Activated CD8-positive, alpha-beta T cell treated with anti-CD3 and anti-CD28 coated beads for 36 hours (primary cell): ENCODE results near the gene CELF2. TPM values are rescaled to one million over a fixed set of nuclear protein-coding genes. Genes with fewer than 3 reads are reported as not detected.

Experiments
- ATAC-seq: fragments of 200-7000 bp; cut with Tn5 transposase; one replicate; pipeline ENCODE4 v1.10.0; 2021; ENCODE audit warnings: mild to moderate bottlenecking, moderate library complexity
- CTCF ChIA-PET: fragments of 350-600 bp; sonication (Branson Sonifier 250); formaldehyde crosslinking; loops from one replicate; lab custom pipeline; 2021; ENCODE audit warnings: antibody characterized with exemption; lab: Charles Lee
- POLR2A ChIA-PET: fragments of 350-600 bp; sonication (Branson Sonifier 250); formaldehyde crosslinking; loops from one replicate; lab custom pipeline; 2021; ENCODE audit warnings: antibody characterized with exemption; lab: Charles Lee
- DNase-seq: peaks from one replicate; pipeline ENCODE4 v3.0.0-alpha.2; 2020
- H3K27ac Mint-ChIP-seq: one replicate; pipeline ENCODE4 v1.8.0; 2021; ENCODE audit warnings: mild to moderate bottlenecking, mixed read lengths
- H3K27me3 Mint-ChIP-seq: one replicate; pipeline ENCODE4 v1.8.0; 2021; ENCODE audit warnings: mixed read lengths
- H3K36me3 Mint-ChIP-seq: one replicate; pipeline ENCODE4 v1.8.0; 2021; ENCODE audit warnings: low read depth, mixed read lengths
- H3K4me1 Mint-ChIP-seq: one replicate; pipeline ENCODE4 v1.8.0; 2021; ENCODE audit warnings: low read depth, mixed read lengths
- H3K4me3 Mint-ChIP-seq: one replicate; pipeline ENCODE4 v1.8.0; 2021; ENCODE audit warnings: mild to moderate bottlenecking, moderate library complexity, mixed read lengths
- H3K9me3 Mint-ChIP-seq: one replicate; pipeline ENCODE4 v1.8.0; 2021; ENCODE audit warnings: mixed read lengths
- CTCF ChIP-seq: fragments of 200-600 bp; IDR thresholded peaks from one replicate; pipeline ENCODE4 v1.8.0; 2022; ENCODE audit warnings: antibody characterized with exemption, mild to moderate bottlenecking
- intact Hi-C: fragments of 100-400 bp; cut with micrococcal nuclease; formaldehyde crosslinking; loops from one replicate; pipeline ENCODE4 v1.10.0; 2022
- total RNA-seq, 2 experiments: library from RNA; stranded (reverse); gene quantifications; one replicate each; pipeline ENCODE4 v1.2.3, GENCODE V29; 2021

CELF2 gene
- total RNA-seq, 2 experiments from 2014 or later: 132 to 133 TPM

GRCh38 chr10:11274452-11274851 is 256.8 kb downstream of the CELF2 start:
- TF ChIP-seq CTCF: no peak
- Mint-ChIP-seq H3K4me3 (no peak overlapping the region), H3K36me3 (peaks cover 89% of the 10 kb centered on the region), H3K27ac (peak overlapping the region; percentile 64), H3K27me3 (no peaks in the 10 kb centered on the region), H3K4me1 (peaks cover 55% of the 10 kb centered on the region), H3K9me3 (no peaks in the 10 kb centered on the region)
- ATAC-seq: no peak
- intact Hi-C loops: no loop called here
- CTCF ChIA-PET: interaction anchor here (0.6 to 1.5 kb wide), 2 partner anchors 8 to 288 kb away, joined by 3 to 5 read pairs; no protein-coding TSS in a partner anchor
- DNase-seq: no peak
- POLR2A ChIA-PET: interaction anchor here (0.6 to 1.6 kb wide), 3 partner anchors 38 to 744 kb away, joined by 3 to 6 read pairs (median 3); no protein-coding TSS in a partner anchor

GRCh38 chr10:11275651-11276050 is 258.0 kb downstream of the CELF2 start:
- Mint-ChIP-seq H3K4me3 (no peak overlapping the region), H3K36me3 (peaks cover 86% of the 10 kb centered on the region), H3K27me3 (no peaks in the 10 kb centered on the region), H3K9me3 (no peaks in the 10 kb centered on the region), H3K4me1 (peaks cover 47% of the 10 kb centered on the region), H3K27ac (peak overlapping the region; percentile 55)
- intact Hi-C loops: no loop called here
- no peak for TF ChIP-seq CTCF
- ATAC-seq: no peak
- POLR2A ChIA-PET: no interaction called here
- CTCF ChIA-PET: no interaction called here
- DNase-seq: no peak

GRCh38 chr10:11276449-11276990 is 258.8 kb downstream of the CELF2 start:
- H3K4me3 Mint-ChIP-seq: no peak overlapping the region
- peaks cover 44% of the 10 kb centered on the region for H3K4me1 Mint-ChIP-seq
- H3K36me3 Mint-ChIP-seq: peaks cover 87% of the 10 kb centered on the region
- ChIA-PET CTCF (interaction anchor here (0.7 kb wide), 1 partner anchor 111 kb away, joined by 3 read pairs; no protein-coding TSS in a partner anchor), POLR2A (no interaction called here)
- H3K9me3 Mint-ChIP-seq: no peaks in the 10 kb centered on the region
- H3K27ac Mint-ChIP-seq: peak overlapping the region; percentile 55
- ATAC-seq (no peak), DNase-seq (no peak)
- no peaks in the 10 kb centered on the region for H3K27me3 Mint-ChIP-seq
- intact Hi-C loops: no loop called here
- TF ChIP-seq CTCF: no peak

GRCh38 chr10:11279314-11279713 is 261.6 kb downstream of the CELF2 start:
- no peak overlapping the region for H3K4me3 Mint-ChIP-seq
- POLR2A ChIA-PET: interaction anchor here (0.6 to 1.2 kb wide), 2 partner anchors 30 to 43 kb away, joined by 3 read pairs; no protein-coding TSS in a partner anchor
- no peak for DNase-seq
- CTCF ChIA-PET: no interaction called here
- peaks cover 64% of the 10 kb centered on the region for H3K36me3 Mint-ChIP-seq
- H3K9me3 Mint-ChIP-seq: no peaks in the 10 kb centered on the region
- peak overlapping the region; percentile 52 for H3K27ac Mint-ChIP-seq
- ATAC-seq: no peak
- no peak for TF ChIP-seq CTCF
- H3K4me1 Mint-ChIP-seq: peaks cover 21% of the 10 kb centered on the region
- no peaks in the 10 kb centered on the region for H3K27me3 Mint-ChIP-seq
- intact Hi-C loops: no loop called here

GRCh38 chr10:11280187-11280932 is 262.7 kb downstream of the CELF2 start:
- Mint-ChIP-seq H3K4me1 (peaks cover 13% of the 10 kb centered on the region), H3K27me3 (no peaks in the 10 kb centered on the region), H3K27ac (peak overlapping the region; percentile 52), H3K36me3 (peaks cover 53% of the 10 kb centered on the region), H3K9me3 (no peaks in the 10 kb centered on the region), H3K4me3 (no peak overlapping the region)
- no peak for ATAC-seq
- TF ChIP-seq CTCF: no peak
- ChIA-PET CTCF (interaction anchor here (3.2 kb wide), 1 partner anchor 9 kb away, joined by 18 read pairs; no protein-coding TSS in a partner anchor), POLR2A (no interaction called here)
- intact Hi-C loops: no loop called here
- no peak for DNase-seq
